ENCODE measurements around the gene GFI1B. TPM values are rescaled to one million over a fixed set of nuclear protein-coding genes. Genes with fewer than 3 reads are reported as not detected.
A peak's percentile ranks its signal among the peaks of the same experiment; 100 is the strongest.
"Not testable (repeated sequence)": the region's sequence is repeated elsewhere in the genome, so short reads cannot be mapped to it uniquely, and the experiment has no call there.

GFI1B gene
- total RNA-seq, 2 donors from 2014 or later: 0.44 TPM; not detected in 1

- no peaks in the 10 kb centered on the region for H3K9me3 ChIP-seq (ENCODE audit: control insufficient read depth, low read length)
- H3K4me3 ChIP-seq (ENCODE audit: low read length): no peak overlapping the region
- peaks cover 58% of the 10 kb centered on the region for H3K36me3 ChIP-seq (ENCODE audit: control insufficient read depth, insufficient read depth, low read length)
- TF ChIP-seq, protein P1, sequence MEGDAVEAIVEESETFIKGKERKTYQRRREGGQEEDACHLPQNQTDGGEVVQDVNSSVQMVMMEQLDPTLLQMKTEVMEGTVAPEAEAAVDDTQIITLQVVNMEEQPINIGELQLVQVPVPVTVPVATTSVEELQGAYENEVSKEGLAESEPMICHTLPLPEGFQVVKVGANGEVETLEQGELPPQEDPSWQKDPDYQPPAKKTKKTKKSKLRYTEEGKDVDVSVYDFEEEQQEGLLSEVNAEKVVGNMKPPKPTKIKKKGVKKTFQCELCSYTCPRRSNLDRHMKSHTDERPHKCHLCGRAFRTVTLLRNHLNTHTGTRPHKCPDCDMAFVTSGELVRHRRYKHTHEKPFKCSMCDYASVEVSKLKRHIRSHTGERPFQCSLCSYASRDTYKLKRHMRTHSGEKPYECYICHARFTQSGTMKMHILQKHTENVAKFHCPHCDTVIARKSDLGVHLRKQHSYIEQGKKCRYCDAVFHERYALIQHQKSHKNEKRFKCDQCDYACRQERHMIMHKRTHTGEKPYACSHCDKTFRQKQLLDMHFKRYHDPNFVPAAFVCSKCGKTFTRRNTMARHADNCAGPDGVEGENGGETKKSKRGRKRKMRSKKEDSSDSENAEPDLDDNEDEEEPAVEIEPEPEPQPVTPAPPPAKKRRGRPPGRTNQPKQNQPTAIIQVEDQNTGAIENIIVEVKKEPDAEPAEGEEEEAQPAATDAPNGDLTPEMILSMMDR (conservative IDR thresholded peaks at IDR 0.05): no peak
- peaks cover 28% of the 10 kb centered on the region for H3K36me3 Mint-ChIP-seq (ENCODE audit: low read depth)
- H3K27me3 ChIP-seq (ENCODE audit: control insufficient read depth, insufficient read depth, low read length, poor library complexity, severe bottlenecking): no peaks in the 10 kb centered on the region
- no peak for DNase-seq
- no peak overlapping the region for H3K9ac ChIP-seq (ENCODE audit: extremely low read depth, low read length, poor library complexity, severe bottlenecking)
- 90 to 96% methylated on average over 10 to 25 of the region's 25 CpGs for WGBS, 2 experiments (ENCODE audit: insufficient coverage in 1 of 2, insufficient read length in 1 of 2)
- no peaks in the 10 kb centered on the region for H3K27me3 Mint-ChIP-seq (ENCODE audit: insufficient read depth)
- H3K27ac ChIP-seq (ENCODE audit: low read depth, low read length): no peak overlapping the region
- H3K4me1 ChIP-seq (ENCODE audit: control insufficient read depth, insufficient read depth, low read length): no peaks in the 10 kb centered on the region
- no peaks in the 10 kb centered on the region for H3K4me1 Mint-ChIP-seq
- peaks cover 4% of the 10 kb centered on the region for H3K9me3 Mint-ChIP-seq
- no peak overlapping the region for H3K4me3 Mint-ChIP-seq
- H3K27ac Mint-ChIP-seq: peak overlapping the region; percentile 26
Observed at GRCh38 chr9:133037775-133038515, 59.5 kb downstream of the GFI1B start.

DNA sequence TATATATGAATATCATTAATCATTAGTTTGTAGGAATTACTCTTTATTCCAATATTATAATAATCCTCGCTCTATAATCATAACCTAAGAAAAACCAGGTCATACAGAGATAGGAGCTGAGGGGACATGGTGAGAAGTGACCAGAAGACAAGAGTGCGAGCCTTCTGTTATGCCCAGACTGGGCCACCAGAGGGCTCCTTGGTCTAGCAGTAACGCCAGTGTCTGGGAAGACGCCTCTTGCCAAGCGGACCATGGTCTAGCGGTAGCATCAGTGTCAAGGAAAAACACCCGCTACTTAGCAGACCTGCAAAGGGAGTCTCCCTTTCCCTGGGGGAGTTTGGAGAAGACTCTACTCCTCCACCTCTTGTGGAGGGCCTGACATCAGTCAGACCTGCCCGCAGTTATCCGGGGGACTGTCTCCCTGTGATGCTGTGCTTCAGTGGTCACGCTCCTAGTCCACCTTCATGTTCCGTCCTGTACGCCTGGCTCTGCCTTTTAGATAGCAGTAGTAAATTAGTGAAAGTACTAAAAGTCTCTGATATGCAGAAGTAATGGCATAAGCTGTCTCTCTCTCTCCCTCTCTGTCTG is 62.5 kb downstream of the GFI1B start:
- H3K9me3 Mint-ChIP-seq; H3K27me3 Mint-ChIP-seq (ENCODE audit: insufficient read depth); H3K9ac ChIP-seq (ENCODE audit: extremely low read depth, low read length, poor library complexity, severe bottlenecking); H3K27ac Mint-ChIP-seq; H3K4me1 Mint-ChIP-seq; H3K27ac ChIP-seq (ENCODE audit: low read depth, low read length); H3K9me3 ChIP-seq (ENCODE audit: control insufficient read depth, low read length); H3K4me1 ChIP-seq (ENCODE audit: control insufficient read depth, insufficient read depth, low read length); H3K27me3 ChIP-seq (ENCODE audit: control insufficient read depth, insufficient read depth, low read length, poor library complexity, severe bottlenecking); H3K4me3 Mint-ChIP-seq; H3K4me3 ChIP-seq (ENCODE audit: low read length): not testable (repeated sequence)
- H3K36me3 Mint-ChIP-seq (ENCODE audit: low read depth): peaks cover 53% of the 10 kb centered on the region
- H3K36me3 ChIP-seq (ENCODE audit: control insufficient read depth, insufficient read depth, low read length): peaks cover 70% of the 10 kb centered on the region
- WGBS, 2 experiments (ENCODE audit: insufficient coverage in 1 of 2, insufficient read length in 1 of 2): 90 to 94% methylated on average over 5 to 11 of the region's 12 CpGs
- TF ChIP-seq, protein P1 (conservative IDR thresholded peaks at IDR 0.05): peak; percentile 79
- peak; percentile 82 for DNase-seq

Small RNAs within 50 kb of the gene (microRNA-seq; reads per million reads assigned to microRNA genes)
- gene MIR548AW (ENCODE audit: borderline microRNAs expressed): not detected

Other genes starting within 250 kb of the GFI1B start
- 1 to 10 TPM; 1.3 to 2.6 TPM for gene AK8, start 100.4 kb upstream of the GFI1B start, total RNA-seq
- 1 to 10 TPM; 3.1 to 3.4 TPM for gene SPACA9, start 99.8 kb upstream of the GFI1B start, total RNA-seq
- gene TSC1, start 34.1 kb upstream of the GFI1B start, total RNA-seq: 10 to 100 TPM; 67.8 to 72.9 TPM
- gene GTF3C5, start 52.3 kb downstream of the GFI1B start, total RNA-seq: 10 to 100 TPM; 89.7 to 94.6 TPM
- gene CEL, start 83.3 kb downstream of the GFI1B start, total RNA-seq: 1 to 10 TPM; 1.7 to 3.3 TPM
- 10 to 100 TPM; 28.0 to 30.7 TPM for gene RALGDS, start 142.5 kb downstream of the GFI1B start, total RNA-seq
- 10 to 100 TPM; 28.2 to 29.1 TPM for gene GBGT1, start 185.2 kb downstream of the GFI1B start, total RNA-seq
- gene OBP2B, start 230.6 kb downstream of the GFI1B start, total RNA-seq: not detected